HG03571 (cell line): ENCODE data around the gene APBA2.

Experiments used
- ATAC-seq: cut with Tn5 transposase; IDR thresholded peaks from one replicate; pipeline ENCODE4 v1.9.1; 2021; ENCODE audit not compliant: unreplicated experiment

The APBA2 gene

DNA sequence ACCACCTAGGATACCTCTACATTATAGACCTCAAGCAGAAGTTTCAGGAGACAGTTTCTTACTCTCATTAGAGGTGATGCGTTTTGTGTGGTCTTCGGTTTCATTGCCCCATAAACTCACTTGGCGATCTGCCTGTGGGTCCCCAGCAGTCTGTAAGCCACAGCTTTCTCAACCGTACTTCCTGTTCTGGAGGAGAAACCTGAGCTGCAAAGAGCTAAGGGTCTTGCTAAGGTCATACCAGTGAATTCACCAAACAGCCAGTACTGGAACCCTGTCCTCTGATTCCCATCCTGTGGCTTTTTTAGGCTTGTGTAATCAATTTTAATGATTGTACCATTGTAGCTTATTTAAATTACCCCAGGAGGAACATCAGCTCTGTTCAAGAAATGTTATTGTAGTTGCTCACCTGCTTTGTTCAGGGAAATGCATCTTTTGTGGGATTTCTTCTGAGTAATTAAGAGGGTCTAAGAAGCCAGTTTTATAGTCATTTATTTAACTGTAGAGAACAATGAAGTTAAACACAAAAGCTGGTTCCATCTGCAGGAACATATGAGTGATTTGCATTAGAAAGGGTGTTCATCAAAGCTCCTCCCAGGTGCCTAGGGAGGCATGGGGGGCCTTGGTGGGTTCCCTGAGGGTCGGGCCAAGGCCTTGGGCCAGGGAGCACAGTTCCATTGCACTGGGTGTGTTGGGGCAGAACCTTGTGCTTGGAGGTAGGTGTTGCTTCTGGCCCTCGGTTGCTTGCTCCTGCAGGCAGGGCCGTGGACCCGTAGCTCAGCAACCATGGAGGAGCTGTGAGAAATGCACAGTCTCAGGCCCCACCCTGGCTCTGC is 69.6 kb downstream of the APBA2 start:
- peak; percentile 63 for ATAC-seq

DNA sequence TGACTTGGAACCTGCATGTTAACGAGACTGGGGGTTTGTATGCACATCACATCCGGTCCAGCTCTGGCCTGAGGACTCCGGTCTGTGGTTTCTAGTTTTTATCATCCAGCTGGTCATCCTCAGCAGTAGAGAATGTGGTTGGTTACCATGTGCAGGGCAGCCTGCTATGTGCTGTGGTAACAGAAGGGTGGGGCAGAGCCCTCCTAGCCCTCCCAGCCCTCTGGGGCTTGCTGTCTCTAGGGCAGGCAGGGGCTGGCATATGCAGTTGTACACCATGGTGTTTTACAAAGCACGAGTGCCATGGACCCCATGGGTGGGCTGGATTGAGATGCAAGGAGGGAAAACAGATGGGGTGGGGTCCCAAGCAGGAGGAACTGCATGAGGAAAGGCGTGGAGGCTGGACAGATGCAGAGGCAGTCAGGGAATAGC is 70.2 kb downstream of the APBA2 start:
- no peak for ATAC-seq

GRCh38 chr15:28956491-28956890 is 70.7 kb downstream of the APBA2 start:
- ATAC-seq, result no peak

- no peak for ATAC-seq
These were observed 72.1 kb downstream of the APBA2 start for GRCh38 chr15:28957606-28958498.

- ATAC-seq, result no peak
These were observed 73.6 kb downstream of the APBA2 start for GRCh38 chr15:28959326-28959725.

DNA sequence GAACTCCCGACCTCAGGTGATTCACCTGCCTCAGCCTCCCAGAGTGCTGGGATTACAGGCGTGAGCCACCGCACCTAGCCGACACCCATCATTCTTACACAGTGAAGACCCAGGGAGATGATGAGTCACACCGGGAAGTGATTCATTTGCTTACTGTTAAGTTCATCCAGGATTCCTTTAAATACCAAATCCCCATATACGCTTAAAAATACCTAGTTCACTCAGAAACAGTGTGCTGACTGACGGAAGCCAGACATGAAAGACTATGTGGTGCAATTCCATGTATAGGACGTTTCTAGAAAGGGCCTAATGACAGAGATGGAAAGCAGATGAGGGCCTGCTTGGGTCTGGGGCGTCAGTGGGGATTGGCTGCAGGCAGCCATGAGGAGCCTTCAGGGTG is 75.2 kb downstream of the APBA2 start:
- no peak for ATAC-seq

DNA sequence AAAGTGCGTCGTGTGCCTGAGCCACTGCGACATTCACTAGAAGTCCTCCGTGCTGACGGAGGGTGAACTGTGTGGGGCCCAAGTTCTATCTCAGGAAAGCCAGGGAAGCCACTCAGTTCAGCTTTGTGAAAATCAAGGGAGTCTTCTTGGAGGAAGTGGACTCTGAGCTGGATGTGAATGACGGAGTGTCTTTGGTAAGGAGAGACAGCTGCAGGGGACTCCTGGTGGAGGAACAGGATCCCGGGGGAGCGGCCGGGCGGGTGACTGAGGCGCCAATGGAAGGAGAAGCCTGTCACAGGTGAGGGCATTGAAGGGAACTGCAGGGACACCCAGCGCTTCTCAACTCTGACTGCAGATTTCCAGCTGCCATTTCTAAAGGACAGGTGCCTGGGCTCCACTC is 75.6 kb downstream of the APBA2 start:
- ATAC-seq, result no peak

DNA sequence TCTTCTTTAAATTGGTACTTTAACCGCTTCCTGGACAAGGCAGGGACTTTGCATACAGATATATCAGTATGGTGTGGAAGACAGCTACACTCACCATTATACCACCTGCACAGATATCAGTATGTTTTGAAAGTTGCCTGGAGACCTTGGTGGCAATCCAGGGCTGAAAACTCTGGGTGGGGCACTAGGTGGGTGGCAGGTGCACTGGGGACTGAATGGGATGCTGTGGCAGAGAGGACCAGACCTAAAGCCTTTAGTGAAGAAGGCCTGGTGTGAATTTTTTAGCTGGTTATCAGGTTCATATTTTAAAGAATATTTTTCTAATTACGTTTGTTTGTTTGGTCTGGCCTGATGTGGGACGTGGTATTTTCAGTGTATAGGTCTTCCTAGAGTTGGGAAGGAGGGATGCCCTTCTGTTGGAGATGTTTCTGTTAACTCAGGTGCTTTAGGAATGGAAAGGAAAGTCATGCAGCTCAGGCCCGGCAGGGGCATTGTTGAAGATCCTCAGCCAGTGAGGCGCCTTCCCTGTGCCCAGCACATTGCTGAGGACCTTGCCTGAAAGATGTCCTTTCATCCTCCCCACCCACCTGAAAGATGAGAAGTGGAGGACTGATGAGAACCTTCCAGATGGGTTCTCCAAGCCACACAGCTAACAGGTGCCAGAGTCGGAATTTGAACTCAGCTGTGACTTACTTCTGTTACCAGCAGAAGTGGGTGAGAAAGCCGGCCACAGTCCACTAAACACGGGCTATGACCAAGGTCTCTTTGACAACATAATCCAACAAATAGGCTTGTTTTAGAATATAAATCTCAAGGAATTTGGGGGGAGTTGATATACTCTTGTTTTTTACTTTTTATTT is 77.3 kb downstream of the APBA2 start:
- no peak for ATAC-seq

DNA sequence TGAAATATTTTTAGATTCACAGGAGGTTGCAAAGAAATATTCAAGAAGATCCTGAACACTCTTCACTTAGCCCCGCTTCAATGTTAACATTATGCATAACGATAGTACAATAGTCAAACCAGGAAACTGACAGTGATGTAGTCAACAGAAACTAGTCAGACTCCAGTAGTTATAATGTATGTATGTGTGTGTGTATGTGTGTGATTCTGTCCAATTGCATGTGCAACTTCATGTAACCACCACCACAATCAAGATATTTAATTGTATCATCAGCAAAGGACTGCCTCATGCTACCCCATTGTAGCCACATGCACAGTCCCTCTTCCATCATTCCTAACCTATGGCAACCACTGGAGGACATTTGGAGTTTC is 77.9 kb downstream of the APBA2 start:
- ATAC-seq, result no peak

GRCh38 chr15:28964098-28964497 is 78.3 kb downstream of the APBA2 start:
- no peak for ATAC-seq

DNA sequence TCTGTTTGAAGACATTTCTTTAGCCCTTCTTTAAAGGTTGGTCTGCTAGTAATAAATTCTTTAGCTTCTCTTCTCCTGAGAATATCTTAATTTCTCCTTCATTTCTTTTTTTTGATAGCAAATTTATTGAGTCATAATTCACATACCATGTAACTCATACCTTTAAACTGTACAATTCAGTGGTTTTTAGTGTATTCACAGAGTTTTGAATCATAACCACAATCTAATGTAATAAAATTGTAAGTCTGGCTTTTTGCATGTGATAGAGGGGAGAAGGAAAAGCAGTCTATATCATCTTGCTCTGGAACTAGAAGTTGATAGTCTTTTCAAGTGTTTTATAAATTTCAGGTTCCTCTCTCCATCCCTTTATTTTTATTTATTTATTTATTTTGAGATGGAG is 81.3 kb downstream of the APBA2 start:
- no peak for ATAC-seq

DNA sequence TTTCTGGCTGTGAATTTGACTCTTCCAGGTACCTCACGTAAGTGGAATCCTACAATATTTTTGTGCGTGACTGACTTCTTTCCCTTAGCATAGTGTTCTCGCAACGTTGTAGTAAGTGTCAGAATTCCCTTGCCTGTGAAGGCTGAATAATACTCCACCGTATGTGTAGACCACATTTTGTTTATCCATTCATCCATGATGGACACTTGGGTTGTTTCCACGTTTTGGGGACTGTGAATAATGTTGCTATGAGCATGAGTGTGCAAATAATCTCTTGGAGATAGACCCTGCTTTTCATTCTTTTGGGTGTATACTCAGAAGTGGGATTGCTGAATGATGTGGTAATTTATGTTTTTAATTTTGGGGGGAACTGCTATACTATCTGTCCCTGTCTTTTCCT is 82.2 kb downstream of the APBA2 start:
- ATAC-seq, result no peak

- no peak for ATAC-seq
These were observed 83.8 kb downstream of the APBA2 start for GRCh38 chr15:28969511-28970085.

DNA sequence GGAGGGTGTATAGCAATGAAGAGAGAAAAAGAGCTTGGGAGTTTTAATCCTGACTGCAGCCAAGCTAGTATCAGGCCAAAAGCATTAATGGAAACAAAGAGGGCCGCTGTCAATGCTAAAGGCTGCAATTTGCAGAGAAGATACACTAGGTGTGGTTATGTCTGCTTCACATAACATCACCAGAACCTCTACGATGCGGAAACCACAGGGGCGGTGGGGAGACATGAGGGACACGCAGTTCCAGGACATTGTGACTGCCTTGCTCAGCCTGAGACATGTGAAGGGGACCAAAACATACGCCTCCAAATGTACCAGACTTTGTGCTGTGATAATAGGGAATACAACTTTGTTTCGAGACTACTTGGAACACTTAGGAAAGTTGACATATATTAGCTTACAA is 88.4 kb downstream of the APBA2 start:
- no peak for ATAC-seq

DNA sequence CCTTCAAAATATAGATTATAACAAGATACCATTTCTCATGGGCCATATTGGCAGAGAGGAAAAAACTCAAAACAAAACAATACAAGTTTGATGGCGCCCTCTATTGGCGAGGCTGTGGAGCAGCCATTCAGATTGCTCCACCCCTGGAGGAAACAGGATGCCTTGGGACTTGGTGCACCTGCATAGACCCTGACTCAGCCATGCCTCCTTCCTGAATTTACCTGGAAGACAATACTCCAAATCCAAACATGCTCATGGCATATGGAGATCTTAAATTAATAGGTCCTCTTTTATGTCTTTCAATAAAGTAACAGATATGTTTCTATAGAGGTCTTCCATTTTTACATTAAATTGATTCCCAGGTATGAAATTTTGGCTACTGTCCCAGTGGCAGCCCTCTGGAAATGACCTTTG is 90.0 kb downstream of the APBA2 start:
- no peak for ATAC-seq

GRCh38 chr15:28977377-28978010 is 91.7 kb downstream of the APBA2 start:
- no peak for ATAC-seq

- ATAC-seq, result no peak
These were observed 92.2 kb downstream of the APBA2 start for GRCh38 chr15:28978011-28978378.

- ATAC-seq, result no peak
These were observed 92.9 kb downstream of the APBA2 start for GRCh38 chr15:28978661-28979060.

- ATAC-seq, result no peak
These were observed 93.6 kb downstream of the APBA2 start for GRCh38 chr15:28979208-28979841.
